Caco-2 (cell line): Measurements from ENCODE around the gene CCDC142. TPM values are rescaled to one million over a fixed set of nuclear protein-coding genes. Genes with fewer than 3 reads are reported as not detected.

ENCODE experiments used
- BruUV-seq: library from RNA; stranded (reverse); fragments of 400-500 nt; replicated peaks from 2 replicates; lab custom pipeline; 2021; lab: Mats Ljungman, UMichigan
- CTCF ChIA-PET: fragments of 300-600 bp; sonication (Branson Sonifier 250); formaldehyde crosslinking; loops from one replicate; lab custom pipeline; 2022; ENCODE audit warnings: antibody characterized with exemption; lab: Charles Lee
- POLR2A ChIA-PET: fragments of 300-600 bp; sonication (Branson Sonifier 250); formaldehyde crosslinking; loops from one replicate; lab custom pipeline; 2022; ENCODE audit warnings: antibody characterized with exemption; lab: Charles Lee
- DNase-seq, 2 experiments: peaks; one replicate each; pipeline versions ENCODE4 v3.0.0 to v3.0.0-alpha.2; 2020 to 2022
- H3K27me3 ChIP-seq: replicated peaks from 2 replicates; pipeline ENCODE4 v1.6.0; 2011; ENCODE audit warnings: low read length; ENCODE audit not compliant: control insufficient read depth, insufficient read depth
- H3K36me3 ChIP-seq: 2 replicates; pipeline ENCODE4 v1.5.1; 2011; ENCODE audit warnings: low read length; ENCODE audit not compliant: control insufficient read depth, insufficient read depth
- H3K4me1 ChIP-seq: fragments of 250-450 bp; sonication (Bioruptor Pico); 2 replicates; pipeline ENCODE4 v1.5.1; 2020; ENCODE audit warnings: mild to moderate bottlenecking
- H3K4me3 ChIP-seq: 2 replicates; pipeline ENCODE4 v1.5.1; 2011; ENCODE audit warnings: low read depth, mild to moderate bottlenecking, control low read depth, low read length
- H3K9me3 ChIP-seq: fragments of 250-450 bp; sonication (Bioruptor Pico); 2 replicates; pipeline ENCODE4 v1.5.1; 2020; ENCODE audit warnings: mild to moderate bottlenecking, moderate library complexity
- H3K27ac Mint-ChIP-seq: one replicate; pipeline ENCODE4 v1.8.0; 2022; ENCODE audit warnings: mixed read lengths; ENCODE audit not compliant: unreplicated experiment
- H3K27me3 Mint-ChIP-seq: one replicate; pipeline ENCODE4 v1.8.0; 2022; ENCODE audit warnings: mixed read lengths; ENCODE audit not compliant: insufficient read depth, unreplicated experiment
- H3K36me3 Mint-ChIP-seq: one replicate; pipeline ENCODE4 v1.8.0; 2022; ENCODE audit warnings: mild to moderate bottlenecking, mixed read lengths; ENCODE audit not compliant: insufficient read depth, unreplicated experiment
- H3K4me1 Mint-ChIP-seq: one replicate; pipeline ENCODE4 v1.8.0; 2022; ENCODE audit warnings: low read depth, mixed read lengths; ENCODE audit not compliant: unreplicated experiment
- H3K4me3 Mint-ChIP-seq: one replicate; pipeline ENCODE4 v1.8.0; 2022; ENCODE audit warnings: mild to moderate bottlenecking, moderate library complexity, mixed read lengths; ENCODE audit not compliant: unreplicated experiment
- H3K9me3 Mint-ChIP-seq: one replicate; pipeline ENCODE4 v1.8.0; 2022; ENCODE audit warnings: mixed read lengths; ENCODE audit not compliant: unreplicated experiment
- CTCF ChIP-seq, 2 experiments: fragments of 200-600 bp in 1 of 2; IDR thresholded peaks; 1 replicate in 1 of 2; 2 replicates in 1 of 2; pipeline versions ENCODE4 v1.5.1 to v1.8.0; 2011 to 2022; ENCODE audit warnings: antibody characterized with exemption in 1 of 2, control low read depth in 1 of 2, inconsistent platforms in 1 of 2, low read depth in 1 of 2, low read length in 1 of 2, mild to moderate bottlenecking in 1 of 2, moderate library complexity in 1 of 2; ENCODE audit not compliant: insufficient read depth in 1 of 2, severe bottlenecking in 1 of 2, unreplicated experiment in 1 of 2
- intact Hi-C: fragments of 100-400 bp; cut with micrococcal nuclease; formaldehyde crosslinking; loops from one replicate; pipeline ENCODE4 v1.10.0; 2022; ENCODE audit not compliant: unreplicated experiment
- total RNA-seq: library from RNA; stranded (reverse); gene quantifications from 2 replicates; pipeline ENCODE4 v1.2.3, GENCODE V29; 2022

The CCDC142 gene
- total RNA-seq, 1 experiment from 2014 or later, result 39.0 TPM

- ChIA-PET CTCF (interaction anchor here (0.8 to 1.4 kb wide), 4 partner anchors 16 to 67 kb away, joined by 3 to 4 read pairs (median 3); no protein-coding TSS in a partner anchor), POLR2A (interaction anchor here (1.4 kb wide), 2 partner anchors 20 to 71 kb away, joined by 5 read pairs; partner anchors contain the start of gene WBP1)
- Mint-ChIP-seq H3K9me3 (no peaks in the 10 kb centered on the region), H3K4me3 (peak overlapping the region; percentile 99), H3K36me3 (peaks cover 46% of the 10 kb centered on the region), H3K27ac (peak overlapping the region; percentile 99), H3K27me3 (no peaks in the 10 kb centered on the region), H3K4me1 (peaks cover 18% of the 10 kb centered on the region)
- H3K4me3 ChIP-seq, result peak overlapping the region; percentile 78
- DNase-seq, result no peak
- TF ChIP-seq CTCF (IDR thresholded peaks at IDR 0.05; ENCODE audit: insufficient read depth in 1 of 2, low read depth in 1 of 2, low read length in 1 of 2, severe bottlenecking in 1 of 2, unreplicated experiment in 1 of 2), result no peak
- no TSS peak for BruUV-seq
- H3K9me3 ChIP-seq, result no peaks in the 10 kb centered on the region
- H3K4me1 ChIP-seq, result peaks cover 6% of the 10 kb centered on the region
- intact Hi-C loops, result loop anchor here (1.0 to 2.0 kb wide), 7 partner anchors 12 to 74 kb away; partner anchors contain the start of genes INO80B, MRPL53, PCGF1 and TTC31
- no peaks in the 10 kb centered on the region for H3K27me3 ChIP-seq
- peaks cover 9% of the 10 kb centered on the region for H3K36me3 ChIP-seq
Measured at GRCh38 chr2:74528600-74529356, 46.0 kb upstream of the CCDC142 start.

- H3K4me3 ChIP-seq, result no peak overlapping the region
- CTCF ChIA-PET, result no interaction called here
Measured at GRCh38 chr2:74527741-74528140, 44.9 kb upstream of the CCDC142 start.

More at GRCh38 chr2:74527741-74528140, 44.9 kb upstream of the CCDC142 start:
- POLR2A ChIA-PET, result interaction anchor here (0.5 kb wide), 1 partner anchor 11 kb away, joined by 4 read pairs; no protein-coding TSS in a partner anchor
- peak overlapping the region; percentile 99 for H3K4me3 Mint-ChIP-seq
- no peaks in the 10 kb centered on the region for H3K27me3 Mint-ChIP-seq
- TF ChIP-seq CTCF (IDR thresholded peaks at IDR 0.05; ENCODE audit: insufficient read depth in 1 of 2, low read depth in 1 of 2, low read length in 1 of 2, severe bottlenecking in 1 of 2, unreplicated experiment in 1 of 2), result no peak
- Histone ChIP-seq H3K27me3 (no peaks in the 10 kb centered on the region), H3K4me1 (peaks cover 6% of the 10 kb centered on the region), H3K36me3 (peaks cover 9% of the 10 kb centered on the region), H3K9me3 (no peaks in the 10 kb centered on the region)
- H3K27ac Mint-ChIP-seq, result peak overlapping the region; percentile 28
- intact Hi-C loops, result loop anchor here (2.0 kb wide), 1 partner anchor 73 kb away; the partner anchor contains the start of gene INO80B
- peaks cover 18% of the 10 kb centered on the region for H3K4me1 Mint-ChIP-seq
- TSS peak; percentile 53 for BruUV-seq
- no peak for DNase-seq
- no peaks in the 10 kb centered on the region for H3K9me3 Mint-ChIP-seq
- peaks cover 46% of the 10 kb centered on the region for H3K36me3 Mint-ChIP-seq
